Left ventricle myocardium inferior (tissue), 1 donor: ENCODE measurements around the gene PRKRA. TPM values are rescaled to one million over a fixed set of nuclear protein-coding genes. Genes with fewer than 3 reads are reported as not detected.

Source experiments
- DNase-seq: peaks from one replicate; pipeline ENCODE4 v3.0.0-alpha.2; 2020
- H3K27ac ChIP-seq: fragments of 200-600 bp; replicated peaks from 2 replicates; pipeline ENCODE4 v1.8.0; 2021
- H3K27me3 ChIP-seq: fragments of 200-600 bp; 2 replicates; pipeline ENCODE4 v1.8.0; 2021; ENCODE audit warnings: low read depth
- H3K36me3 ChIP-seq: fragments of 200-600 bp; 2 replicates; pipeline ENCODE4 v1.8.0; 2021
- H3K4me1 ChIP-seq: fragments of 200-600 bp; 2 replicates; pipeline ENCODE4 v1.8.0; 2021
- H3K4me3 ChIP-seq: fragments of 200-600 bp; 2 replicates; pipeline ENCODE4 v1.8.0; 2021; ENCODE audit warnings: mild to moderate bottlenecking, moderate library complexity
- H3K9me3 ChIP-seq: fragments of 200-600 bp; replicated peaks from 2 replicates; pipeline ENCODE4 v1.8.0; 2021
- intact Hi-C: fragments of 100-400 bp; cut with micrococcal nuclease; formaldehyde crosslinking; loops from one replicate; pipeline ENCODE4 v1.11.0; 2022
- total RNA-seq: library from RNA; stranded (reverse); fragmentation: NEBNext Ultra II Directional; extraction: Animal tissue kit (Norgen Biotek cat#: 25700); gene quantifications from one replicate; pipeline ENCODE4 v1.2.1, GENCODE V29; 2021
- TF ChIP-seq, protein P1 (sequence below): fragments of 200-600 bp; IDR thresholded peaks from 2 replicates; pipeline ENCODE4 v1.8.0; 2021; ENCODE audit warnings: antibody characterized with exemption, mild to moderate bottlenecking, borderline replicate concordance
- donor health status: DM: no; HTN: yes; CAD: no; lungs with severe emphysema.

PRKRA gene
- total RNA-seq, 1 donor from 2014 or later = 48.7 TPM

DNA sequence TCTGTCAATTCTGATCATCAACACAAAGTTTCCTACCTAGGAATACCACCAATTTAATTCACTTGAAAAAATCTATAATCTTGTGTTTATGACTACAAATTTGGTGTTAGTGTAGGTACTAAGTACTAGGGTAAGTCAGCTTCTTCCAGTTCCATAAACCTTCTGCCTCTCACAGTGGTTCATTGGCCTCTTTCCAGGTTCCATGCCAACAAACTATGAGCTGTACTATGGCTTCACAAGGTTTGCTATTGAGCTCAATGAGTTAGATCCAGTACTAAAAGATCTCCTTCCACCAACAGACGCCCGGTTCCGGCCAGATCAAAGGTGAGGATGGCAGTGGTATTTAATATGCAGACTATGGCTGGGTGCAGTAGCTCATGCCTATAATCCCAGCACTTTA lies 58.8 kb downstream of the PRKRA start:
- Histone ChIP-seq H3K4me1 (peaks cover 6% of the 10 kb centered on the region), H3K27me3 (no peaks in the 10 kb centered on the region), H3K4me3 (no peak overlapping the region), H3K36me3 (no peaks in the 10 kb centered on the region), H3K9me3 (no peaks in the 10 kb centered on the region), H3K27ac (no peak overlapping the region)
- TF ChIP-seq, protein P1, sequence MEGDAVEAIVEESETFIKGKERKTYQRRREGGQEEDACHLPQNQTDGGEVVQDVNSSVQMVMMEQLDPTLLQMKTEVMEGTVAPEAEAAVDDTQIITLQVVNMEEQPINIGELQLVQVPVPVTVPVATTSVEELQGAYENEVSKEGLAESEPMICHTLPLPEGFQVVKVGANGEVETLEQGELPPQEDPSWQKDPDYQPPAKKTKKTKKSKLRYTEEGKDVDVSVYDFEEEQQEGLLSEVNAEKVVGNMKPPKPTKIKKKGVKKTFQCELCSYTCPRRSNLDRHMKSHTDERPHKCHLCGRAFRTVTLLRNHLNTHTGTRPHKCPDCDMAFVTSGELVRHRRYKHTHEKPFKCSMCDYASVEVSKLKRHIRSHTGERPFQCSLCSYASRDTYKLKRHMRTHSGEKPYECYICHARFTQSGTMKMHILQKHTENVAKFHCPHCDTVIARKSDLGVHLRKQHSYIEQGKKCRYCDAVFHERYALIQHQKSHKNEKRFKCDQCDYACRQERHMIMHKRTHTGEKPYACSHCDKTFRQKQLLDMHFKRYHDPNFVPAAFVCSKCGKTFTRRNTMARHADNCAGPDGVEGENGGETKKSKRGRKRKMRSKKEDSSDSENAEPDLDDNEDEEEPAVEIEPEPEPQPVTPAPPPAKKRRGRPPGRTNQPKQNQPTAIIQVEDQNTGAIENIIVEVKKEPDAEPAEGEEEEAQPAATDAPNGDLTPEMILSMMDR = no peak
- DNase-seq = no peak
- intact Hi-C loops = no loop called here

DNA sequence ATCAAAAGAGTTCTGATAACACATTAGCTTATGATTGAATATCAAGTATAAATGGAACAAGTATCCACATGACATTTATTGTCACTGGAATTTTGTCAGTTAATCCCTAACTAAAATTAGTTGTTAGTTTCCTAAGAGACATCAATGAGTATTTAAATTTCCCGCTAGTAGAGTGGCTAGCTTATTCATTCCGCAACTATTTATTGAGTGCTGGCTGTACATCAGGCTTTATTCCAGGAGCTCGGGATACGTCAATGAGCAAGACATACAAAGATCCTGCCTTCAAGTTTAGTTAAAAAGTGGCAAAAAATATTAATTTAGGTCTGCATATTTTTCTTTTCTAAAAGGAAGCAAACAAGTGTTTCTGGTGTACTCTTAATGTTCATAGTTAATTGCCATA lies 59.3 kb downstream of the PRKRA start:
- H3K27ac ChIP-seq = no peak overlapping the region
- H3K27me3 ChIP-seq = no peaks in the 10 kb centered on the region
- intact Hi-C loops = no loop called here
- TF ChIP-seq, protein P1 = no peak
- DNase-seq = no peak
- H3K36me3 ChIP-seq = no peaks in the 10 kb centered on the region
- H3K4me1 ChIP-seq = peaks cover 6% of the 10 kb centered on the region
- H3K9me3 ChIP-seq = no peaks in the 10 kb centered on the region
- H3K4me3 ChIP-seq = no peak overlapping the region

DNA sequence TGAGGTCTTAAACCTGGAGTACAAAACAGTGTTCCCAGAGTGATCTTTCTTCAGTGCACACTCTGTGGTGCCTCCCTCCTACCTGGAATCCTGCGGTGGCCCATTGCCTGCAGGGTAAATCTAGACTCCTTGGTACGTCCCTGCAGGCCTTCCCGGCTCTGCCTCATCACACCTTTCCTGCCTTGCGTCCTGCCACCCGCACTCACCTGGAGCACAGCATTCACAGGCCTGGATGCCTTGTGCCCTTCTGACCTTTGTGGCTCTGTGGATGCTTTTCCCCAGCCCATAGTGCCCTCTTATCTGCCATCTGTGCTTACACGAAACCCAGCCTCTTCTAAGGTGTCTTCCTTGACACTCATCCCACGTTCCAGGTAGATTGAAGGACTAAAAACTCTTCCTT lies 62.7 kb downstream of the PRKRA start:
- peaks cover 6% of the 10 kb centered on the region for H3K36me3 ChIP-seq
- no peak overlapping the region for H3K4me3 ChIP-seq
- TF ChIP-seq, protein P1 = no peak
- no peak overlapping the region for H3K27ac ChIP-seq
- no peak for DNase-seq
- no peaks in the 10 kb centered on the region for H3K4me1 ChIP-seq
- no peaks in the 10 kb centered on the region for H3K9me3 ChIP-seq
- intact Hi-C loops = no loop called here
- no peaks in the 10 kb centered on the region for H3K27me3 ChIP-seq

DNA sequence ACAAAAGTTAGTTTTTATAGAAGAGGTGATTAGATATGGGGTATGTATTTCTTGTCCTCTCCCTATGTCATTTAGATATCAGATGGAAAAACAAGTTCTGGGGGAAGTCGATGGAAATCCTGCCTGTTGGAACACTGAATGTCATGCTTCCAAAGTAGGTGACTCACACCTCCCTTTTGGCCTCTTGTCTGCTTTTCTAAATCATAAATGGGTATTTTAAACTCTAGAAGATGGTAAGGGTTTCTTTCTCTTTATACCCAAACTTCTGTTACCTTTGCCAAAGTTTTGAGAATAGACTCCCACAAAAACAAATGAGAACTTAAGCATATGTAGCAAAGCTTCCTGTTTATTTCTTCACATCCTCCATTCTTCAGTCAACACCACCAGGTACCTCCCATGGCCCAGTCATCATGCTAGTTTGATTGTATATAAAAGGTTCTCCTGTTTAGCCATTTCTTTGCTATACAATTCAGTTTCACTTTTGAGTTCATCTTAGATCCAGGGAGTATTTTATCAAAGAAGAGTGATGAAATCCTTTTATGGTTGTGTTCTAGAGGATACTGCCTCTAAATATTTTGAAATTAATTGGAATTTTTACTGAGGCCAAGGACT lies 63.9 kb downstream of the PRKRA start:
- TF ChIP-seq, protein P1 = no peak
- peaks cover 12% of the 10 kb centered on the region for H3K36me3 ChIP-seq
- intact Hi-C loops = no loop called here
- H3K9me3 ChIP-seq = no peaks in the 10 kb centered on the region
- no peak overlapping the region for H3K27ac ChIP-seq
- no peaks in the 10 kb centered on the region for H3K4me1 ChIP-seq
- H3K27me3 ChIP-seq = no peaks in the 10 kb centered on the region
- H3K4me3 ChIP-seq = no peak overlapping the region
- DNase-seq = no peak

DNA sequence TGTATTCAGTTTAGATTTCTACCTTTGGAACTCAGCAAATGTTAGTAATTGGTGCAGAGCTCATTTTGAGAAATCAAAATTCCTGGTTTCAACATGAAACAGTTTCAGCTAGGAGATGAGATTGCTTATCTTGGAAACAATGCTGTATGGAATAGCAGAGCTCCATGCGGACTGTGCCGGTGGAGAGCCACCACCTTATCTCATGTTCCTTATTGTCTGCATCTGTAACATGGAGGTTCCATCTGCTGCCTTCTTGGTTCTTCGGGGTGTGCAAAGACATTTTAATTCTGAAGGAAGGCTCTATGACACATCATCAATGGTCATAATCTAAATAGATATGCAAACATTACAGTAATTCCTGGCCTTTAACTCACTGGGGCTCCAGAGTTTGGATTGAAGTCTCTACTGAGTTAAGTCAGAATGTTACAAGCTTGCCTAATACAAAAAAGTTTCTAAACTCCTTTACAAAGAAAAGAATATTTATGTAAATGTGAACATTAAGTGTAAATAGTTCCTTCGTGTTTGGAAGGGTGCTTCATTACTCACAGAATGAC lies 65.3 kb downstream of the PRKRA start:
- Histone ChIP-seq H3K4me3 (no peak overlapping the region), H3K9me3 (no peaks in the 10 kb centered on the region), H3K27me3 (no peaks in the 10 kb centered on the region), H3K4me1 (no peaks in the 10 kb centered on the region), H3K36me3 (peaks cover 12% of the 10 kb centered on the region), H3K27ac (no peak overlapping the region)
- intact Hi-C loops = no loop called here
- TF ChIP-seq, protein P1 = no peak
- DNase-seq = no peak
